ENCODE measurements around the gene BEGAIN. TPM values are rescaled to one million over a fixed set of nuclear protein-coding genes. Genes with fewer than 3 reads are reported as not detected.

The BEGAIN gene
- polyA plus RNA-seq, 2 of the 4 experiments (the other 2 are of a cell fraction), result 1.4 to 3.7 TPM

GRCh38 chr14:100533656-100534485, 53.3 kb downstream of the BEGAIN start (continued):
- TF ChIP-seq GATA3 (IDR thresholded peaks at IDR 0.05; ENCODE audit: borderline replicate concordance), result no peak
- TF ChIP-seq, protein P1, sequence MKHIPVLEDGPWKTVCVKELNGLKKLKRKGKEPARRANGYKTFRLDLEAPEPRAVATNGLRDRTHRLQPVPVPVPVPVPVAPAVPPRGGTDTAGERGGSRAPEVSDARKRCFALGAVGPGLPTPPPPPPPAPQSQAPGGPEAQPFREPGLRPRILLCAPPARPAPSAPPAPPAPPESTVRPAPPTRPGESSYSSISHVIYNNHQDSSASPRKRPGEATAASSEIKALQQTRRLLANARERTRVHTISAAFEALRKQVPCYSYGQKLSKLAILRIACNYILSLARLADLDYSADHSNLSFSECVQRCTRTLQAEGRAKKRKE (CRISPR knock-in tag; IDR thresholded peaks at IDR 0.05; ENCODE audit: low read depth), result no peak
- TF ChIP-seq POLR2AphosphoS2 (conservative IDR thresholded peaks at IDR 0.05; ENCODE audit: low read length), result no peak

GRCh38 chr14:100532906-100533655, 54.1 kb downstream of the BEGAIN start:
- ATAC-seq, result no peak
- Histone ChIP-seq H3K4me1 (no peaks in the 10 kb centered on the region), H3K4me3 (no peak overlapping the region), H3K9me3 (no peaks in the 10 kb centered on the region), H3K4me2 (no peak overlapping the region), H3K27ac (no peak overlapping the region)
- no peak for DNase-seq (ENCODE audit: low read depth in 1 of 2, low spot score in 1 of 2)
- no peak for FAIRE-seq
- 79% methylated on average over 11 of the region's 11 CpGs for WGBS (ENCODE audit: missing lambda C conversion rate)
- POLR2A ChIA-PET, result no interaction called here
- no peak for TF ChIP-seq PHF8 (IDR thresholded peaks at IDR 0.05; ENCODE audit: borderline replicate concordance, low read depth)
- no peak for TF ChIP-seq HEYL (CRISPR knock-in tag; IDR thresholded peaks at IDR 0.05)
- no peak for TF ChIP-seq CHD2 (IDR thresholded peaks at IDR 0.05; ENCODE audit: low read length, partially characterized antibody)
- TF ChIP-seq HOXB13 (CRISPR knock-in tag; IDR thresholded peaks at IDR 0.05; ENCODE audit: low read depth), result no peak
- TF ChIP-seq ZFP36 (IDR thresholded peaks at IDR 0.05; ENCODE audit: borderline replicate concordance, partially characterized antibody), result no peak
- TF ChIP-seq NPAS2 (CRISPR knock-in tag; IDR thresholded peaks at IDR 0.05; ENCODE audit: borderline replicate concordance), result no peak
- TF ChIP-seq, protein P2, sequence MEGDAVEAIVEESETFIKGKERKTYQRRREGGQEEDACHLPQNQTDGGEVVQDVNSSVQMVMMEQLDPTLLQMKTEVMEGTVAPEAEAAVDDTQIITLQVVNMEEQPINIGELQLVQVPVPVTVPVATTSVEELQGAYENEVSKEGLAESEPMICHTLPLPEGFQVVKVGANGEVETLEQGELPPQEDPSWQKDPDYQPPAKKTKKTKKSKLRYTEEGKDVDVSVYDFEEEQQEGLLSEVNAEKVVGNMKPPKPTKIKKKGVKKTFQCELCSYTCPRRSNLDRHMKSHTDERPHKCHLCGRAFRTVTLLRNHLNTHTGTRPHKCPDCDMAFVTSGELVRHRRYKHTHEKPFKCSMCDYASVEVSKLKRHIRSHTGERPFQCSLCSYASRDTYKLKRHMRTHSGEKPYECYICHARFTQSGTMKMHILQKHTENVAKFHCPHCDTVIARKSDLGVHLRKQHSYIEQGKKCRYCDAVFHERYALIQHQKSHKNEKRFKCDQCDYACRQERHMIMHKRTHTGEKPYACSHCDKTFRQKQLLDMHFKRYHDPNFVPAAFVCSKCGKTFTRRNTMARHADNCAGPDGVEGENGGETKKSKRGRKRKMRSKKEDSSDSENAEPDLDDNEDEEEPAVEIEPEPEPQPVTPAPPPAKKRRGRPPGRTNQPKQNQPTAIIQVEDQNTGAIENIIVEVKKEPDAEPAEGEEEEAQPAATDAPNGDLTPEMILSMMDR (IDR thresholded peaks at IDR 0.05), result no peak
- CTCF ChIA-PET, result interaction anchor here (0.9 to 1.8 kb wide), 5 partner anchors 8 to 149 kb away, joined by 3 to 11 read pairs (median 4); no protein-coding TSS in a partner anchor

DNA sequence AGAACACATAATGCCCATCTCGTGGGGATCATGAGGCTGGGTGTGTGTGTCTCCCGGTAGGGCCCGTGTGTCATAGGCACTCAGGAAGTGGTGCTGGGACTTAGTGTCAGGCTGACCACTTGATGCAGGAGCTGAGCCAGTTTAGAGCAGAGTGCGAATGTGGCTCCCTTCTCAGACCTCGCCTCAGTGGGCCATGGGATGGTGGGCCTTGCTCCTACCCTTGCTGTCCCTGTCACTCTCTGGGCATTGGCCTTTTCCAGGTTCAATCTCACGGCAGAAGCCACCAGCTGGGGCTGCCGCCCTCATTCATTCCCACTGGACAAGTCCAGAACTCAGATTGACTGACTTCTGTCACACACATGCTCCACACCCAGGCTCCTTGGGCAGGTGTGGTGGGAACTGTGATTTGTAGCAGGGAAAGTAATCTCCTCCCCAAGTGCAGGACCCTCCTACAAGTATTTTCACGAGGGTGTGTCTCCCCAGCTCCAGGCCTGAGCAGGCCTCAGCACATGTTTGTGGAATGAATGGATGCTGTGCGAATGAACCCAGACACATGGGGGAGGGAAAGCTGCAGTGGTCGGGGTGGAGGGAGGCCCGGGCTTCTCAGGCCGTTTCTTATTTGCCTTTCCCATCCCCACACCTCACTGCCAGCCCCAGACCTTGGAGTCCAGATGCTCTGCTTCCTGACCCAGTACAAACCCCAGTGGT, 54.9 kb downstream of the BEGAIN start:
- FAIRE-seq (no peak), ATAC-seq (no peak), DNase-seq (ENCODE audit: low read depth in 1 of 2, low spot score in 1 of 2) (no peak)
- WGBS (ENCODE audit: missing lambda C conversion rate), result 62% methylated on average over 12 of the region's 12 CpGs
- Histone ChIP-seq H3K27ac (no peak overlapping the region), H3K4me1 (no peaks in the 10 kb centered on the region), H3K9me3 (no peaks in the 10 kb centered on the region), H3K4me2 (no peak overlapping the region), H3K4me3 (no peak overlapping the region)
- CTCF ChIA-PET, result interaction anchor here (1.7 kb wide), 1 partner anchor 10 kb away, joined by 5 read pairs; no protein-coding TSS in a partner anchor
- no peak for TF ChIP-seq SREBF2 (IDR thresholded peaks at IDR 0.05)
- TF ChIP-seq TP53 (CRISPR knock-in tag; IDR thresholded peaks at IDR 0.05), result no peak
- TF ChIP-seq, protein P3, sequence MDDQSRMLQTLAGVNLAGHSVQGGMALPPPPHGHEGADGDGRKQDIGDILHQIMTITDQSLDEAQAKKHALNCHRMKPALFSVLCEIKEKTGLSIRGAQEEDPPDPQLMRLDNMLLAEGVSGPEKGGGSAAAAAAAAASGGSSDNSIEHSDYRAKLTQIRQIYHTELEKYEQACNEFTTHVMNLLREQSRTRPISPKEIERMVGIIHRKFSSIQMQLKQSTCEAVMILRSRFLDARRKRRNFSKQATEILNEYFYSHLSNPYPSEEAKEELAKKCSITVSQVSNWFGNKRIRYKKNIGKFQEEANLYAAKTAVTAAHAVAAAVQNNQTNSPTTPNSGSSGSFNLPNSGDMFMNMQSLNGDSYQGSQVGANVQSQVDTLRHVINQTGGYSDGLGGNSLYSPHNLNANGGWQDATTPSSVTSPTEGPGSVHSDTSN (IDR thresholded peaks at IDR 0.05), result no peak
- TF ChIP-seq MAFK (IDR thresholded peaks at IDR 0.05; ENCODE audit: partially characterized antibody), result no peak
- TF ChIP-seq TFCP2L1 (CRISPR knock-in tag; IDR thresholded peaks at IDR 0.05), result no peak
- no peak for TF ChIP-seq HDAC2 (IDR thresholded peaks at IDR 0.05)
- TF ChIP-seq E2F6 (IDR thresholded peaks at IDR 0.05; ENCODE audit: borderline replicate concordance, low read depth), result no peak
- POLR2A ChIA-PET, result no interaction called here

Data from A549 (cell line).